Fibroblast of peridontal ligament (primary cell): ENCODE measurements around the gene TCERG1L.
"Not testable (repeated sequence)": the region's sequence is repeated elsewhere in the genome, so short reads cannot be mapped to it uniquely, and the experiment has no call there.

ENCODE experiments used
- DNase-seq: peaks from one replicate; pipeline ENCODE4 v3.0.0-alpha.2; 2010; ENCODE audit errors: extremely low read depth

Gene TCERG1L

DNA sequence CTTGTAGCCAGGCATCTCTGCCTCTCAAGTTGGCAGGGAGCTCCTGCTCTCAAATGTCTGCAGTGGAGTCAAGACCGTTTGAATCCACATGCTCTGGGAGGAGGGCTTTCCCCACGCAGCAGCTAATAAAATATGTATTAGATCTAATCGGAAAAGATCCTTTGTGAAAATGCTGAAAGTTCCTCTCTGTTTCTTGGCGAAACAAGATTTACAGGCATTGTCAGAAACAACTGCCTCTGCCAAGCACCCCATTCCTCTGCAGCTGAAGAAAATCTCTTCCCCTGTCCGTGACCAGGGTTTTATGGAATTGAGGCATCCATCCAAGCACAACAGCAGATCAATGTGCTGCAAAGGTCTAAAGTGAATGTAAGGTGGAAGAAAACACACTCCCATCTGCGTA, 165.8 kb downstream of the TCERG1L start:
- no peak for DNase-seq

GRCh38 chr10:131144711-131145375, 166.7 kb downstream of the TCERG1L start:
- DNase-seq: no peak

GRCh38 chr10:131144196-131144595, 167.3 kb downstream of the TCERG1L start:
- DNase-seq: no peak

DNA sequence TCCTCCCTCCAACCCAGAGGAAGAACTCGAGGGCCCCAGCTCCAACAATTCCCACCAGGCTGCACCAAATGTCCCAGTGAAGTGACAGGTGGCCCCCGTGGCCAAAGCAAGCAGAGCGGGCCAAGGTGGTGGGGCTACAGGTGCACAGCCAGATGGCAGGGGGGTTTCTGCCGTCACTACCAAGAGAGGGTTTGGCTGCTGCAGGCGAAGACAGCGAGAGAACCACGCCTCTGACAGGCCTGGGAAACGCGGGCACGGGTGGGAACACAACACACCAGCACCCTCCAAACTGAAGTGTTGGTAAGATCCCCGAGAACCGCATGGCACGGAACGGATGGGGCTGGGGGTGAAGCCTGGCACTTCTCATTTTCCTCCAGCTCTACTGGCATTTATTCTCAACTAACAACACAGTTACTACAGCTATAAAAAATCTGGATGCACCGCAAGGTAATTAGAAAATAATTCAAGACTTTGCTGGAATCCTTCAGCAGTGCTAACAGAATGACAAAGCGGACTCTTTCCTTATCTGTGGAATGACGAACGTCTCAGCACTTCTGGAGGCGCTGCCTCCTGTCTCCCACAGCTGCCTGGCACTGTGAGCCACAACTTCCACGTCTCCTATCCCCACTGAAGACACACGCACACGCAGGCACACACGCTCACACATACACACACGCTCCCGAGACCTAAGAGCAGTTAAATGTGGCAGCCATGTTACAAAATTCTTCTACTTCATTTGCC, 167.9 kb downstream of the TCERG1L start:
- DNase-seq: no peak

GRCh38 chr10:131142517-131143380, 168.8 kb downstream of the TCERG1L start:
- no peak for DNase-seq

- no peak for DNase-seq
Measured at GRCh38 chr10:131141645-131142516, 169.6 kb downstream of the TCERG1L start.

DNA sequence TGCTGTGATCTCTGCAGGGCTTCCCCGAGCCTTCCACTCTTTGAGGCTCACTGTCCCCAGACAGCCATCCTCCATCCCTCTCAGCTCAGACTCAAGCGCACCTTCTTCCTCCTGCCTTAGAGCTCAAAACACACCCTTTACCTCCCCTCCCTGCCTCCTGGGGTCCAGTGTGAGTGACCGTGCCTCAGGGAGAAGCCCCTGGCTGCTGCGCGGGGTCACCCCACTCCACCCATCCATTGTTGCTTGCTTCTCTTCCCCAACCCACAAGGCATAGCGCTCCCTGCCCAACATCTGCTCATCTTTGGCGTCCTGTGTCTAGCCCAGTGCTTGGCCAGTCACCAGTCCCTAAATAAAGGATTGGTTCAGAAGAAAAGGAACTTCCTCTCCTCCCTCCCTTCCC, 170.3 kb downstream of the TCERG1L start:
- DNase-seq: no peak

- no peak for DNase-seq
Measured at GRCh38 chr10:131140606-131141005, 170.9 kb downstream of the TCERG1L start.

DNA sequence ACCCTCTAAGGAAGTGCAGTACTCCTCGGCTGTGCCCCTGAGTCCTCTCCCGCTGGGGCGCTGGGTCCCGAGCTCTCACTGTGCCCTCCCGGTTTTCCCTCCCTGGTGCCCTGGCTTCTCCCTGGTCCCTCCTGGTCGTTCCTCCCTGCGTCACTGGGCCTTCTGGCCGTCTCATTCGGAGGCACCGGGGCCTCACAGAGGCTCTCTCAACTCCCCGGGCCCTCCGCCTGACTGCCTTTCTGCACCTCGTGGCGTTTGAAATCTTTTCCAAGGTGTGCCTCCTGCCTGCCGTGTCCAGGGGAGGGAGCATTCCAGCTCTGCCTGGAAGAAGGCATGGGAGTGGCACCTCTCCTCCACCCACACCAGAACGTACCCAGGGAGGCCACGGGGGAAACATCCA, 174.3 kb downstream of the TCERG1L start:
- DNase-seq: no peak

GRCh38 chr10:131136336-131136735, 175.2 kb downstream of the TCERG1L start:
- not testable (repeated sequence) for DNase-seq

- DNase-seq: no peak
Measured at GRCh38 chr10:131135716-131136115, 175.8 kb downstream of the TCERG1L start.

DNA sequence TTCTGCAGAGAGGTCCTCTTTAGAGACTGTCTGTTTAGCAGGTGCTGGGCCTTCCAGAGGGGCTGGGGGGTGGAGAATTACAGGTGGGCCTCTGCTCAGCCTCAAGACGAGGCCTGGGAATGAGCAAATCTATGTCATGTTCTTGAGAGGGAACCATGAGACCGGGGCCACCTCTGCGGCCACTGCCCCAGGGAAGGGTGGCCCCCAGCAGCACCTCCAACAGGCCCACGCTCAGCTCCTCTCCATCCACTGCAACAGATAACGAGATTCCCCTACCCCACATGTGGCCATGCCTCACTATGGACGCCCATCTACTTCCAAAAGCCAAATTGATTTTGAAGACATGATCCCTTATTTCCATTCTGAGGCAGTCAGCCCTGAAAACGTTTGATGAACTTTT, 176.9 kb downstream of the TCERG1L start:
- DNase-seq: no peak

GRCh38 chr10:131134001-131134576, 177.4 kb downstream of the TCERG1L start:
- no peak for DNase-seq

GRCh38 chr10:131132681-131133080, 178.8 kb downstream of the TCERG1L start:
- DNase-seq: no peak

DNA sequence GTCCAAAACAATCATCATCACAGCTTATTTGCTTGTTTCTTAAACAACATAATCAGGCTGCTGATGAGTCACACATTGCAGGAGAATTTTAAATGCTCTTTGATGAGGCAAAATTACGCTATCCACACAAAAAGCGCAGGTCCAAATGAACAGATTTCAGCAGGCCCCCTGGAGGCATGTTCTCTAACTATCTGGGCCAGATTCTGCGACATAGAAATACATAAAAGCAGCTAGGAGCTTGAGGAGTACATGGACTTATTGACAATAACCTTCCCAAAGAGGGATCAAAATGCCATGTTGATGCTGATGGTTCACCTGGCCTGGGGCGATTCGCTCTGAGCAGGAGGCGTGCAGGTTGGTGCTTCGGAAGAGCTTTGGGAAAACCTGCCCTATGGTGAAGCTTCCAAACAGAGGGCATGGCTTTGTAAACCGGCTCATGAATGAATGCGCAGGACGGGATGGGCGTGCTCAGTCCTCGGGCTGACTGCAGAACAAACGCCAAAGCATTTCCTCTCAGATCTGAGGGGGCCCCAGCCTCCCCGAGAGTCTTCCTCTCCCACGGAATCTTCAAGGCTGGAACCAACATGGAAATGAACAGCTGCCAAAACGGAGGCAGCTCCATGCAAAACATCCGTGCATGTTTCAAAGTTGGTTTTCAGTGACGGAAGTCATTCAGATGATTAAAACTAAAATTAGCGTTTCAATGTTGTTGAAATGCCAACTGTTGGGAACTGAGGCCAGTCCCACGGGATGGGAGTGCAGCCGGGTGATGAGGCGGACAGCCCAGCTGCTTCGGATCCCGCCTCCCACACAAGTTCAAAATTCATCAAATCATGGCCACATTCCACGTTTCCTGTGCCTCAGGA, 179.6 kb downstream of the TCERG1L start:
- DNase-seq: no peak

DNA sequence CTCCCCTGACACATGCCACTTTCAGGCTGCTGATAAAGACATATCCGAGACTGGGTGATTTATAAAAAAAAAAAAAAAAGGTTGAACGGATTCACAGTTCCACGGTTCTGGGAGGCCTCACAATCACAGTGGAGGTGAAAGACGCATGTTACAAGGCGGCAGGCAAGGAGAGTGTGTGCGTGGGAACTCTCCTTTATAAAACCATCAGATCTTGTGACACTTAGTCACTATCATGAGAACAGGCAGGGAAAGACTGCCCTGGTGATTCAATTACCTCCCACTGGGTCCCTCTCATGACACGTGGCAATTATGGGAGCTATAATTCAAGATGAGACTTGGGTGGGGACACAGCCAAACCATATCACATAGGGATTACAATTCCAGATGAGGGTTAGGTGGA, 181.5 kb downstream of the TCERG1L start:
- DNase-seq: no peak

- no peak for DNase-seq
Measured at GRCh38 chr10:131129544-131129943, 182.0 kb downstream of the TCERG1L start.

GRCh38 chr10:131128731-131129130, 182.8 kb downstream of the TCERG1L start:
- DNase-seq: no peak

DNA sequence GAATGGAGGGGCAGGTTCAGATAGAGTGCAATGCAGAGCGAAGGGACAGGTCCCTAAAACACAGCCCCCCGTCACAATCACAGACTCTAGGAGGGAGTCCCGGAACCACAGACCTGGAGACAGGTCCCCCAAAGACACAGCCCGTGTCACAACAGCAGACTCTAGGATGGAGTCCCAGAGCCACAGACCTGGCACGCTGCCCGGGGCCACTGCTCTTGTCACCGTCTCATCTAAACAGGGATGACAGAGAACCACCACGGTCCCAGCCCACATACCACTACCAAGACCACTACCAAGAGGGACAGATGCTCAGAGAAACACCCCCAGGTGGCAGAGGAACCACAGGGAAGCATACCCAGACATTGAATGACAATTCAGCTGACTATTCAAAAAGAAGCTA, 183.9 kb downstream of the TCERG1L start:
- no peak for DNase-seq

GRCh38 chr10:131127138-131127589, 184.4 kb downstream of the TCERG1L start:
- no peak for DNase-seq
